A549 (cell line): ENCODE results near the gene NFE2. TPM values are rescaled to one million over a fixed set of nuclear protein-coding genes. Genes with fewer than 3 reads are reported as not detected.

ENCODE experiments used
- ATAC-seq, 2 experiments: fragments of 200-7000 bp in 1 of 2; fragments of >200 bp in 1 of 2; cut with Nextera tagmentation in 1 of 2; cut with Tn5 transposase in 1 of 2; 3 replicates each; pipeline versions ENCODE4 v1.8.0 to v1.9.1; 2018 to 2020; ENCODE audit warnings: mild to moderate bottlenecking in 1 of 2, moderate library complexity in 1 of 2
- CTCF ChIA-PET: fragments of 300-600 bp; sonication (Branson Sonifier 250); formaldehyde crosslinking; extraction: SDS; loops from one replicate; lab custom pipeline; 2021; ENCODE audit warnings: antibody characterized with exemption, inconsistent platforms; lab: Yijun Ruan, JAX
- POLR2A ChIA-PET: fragments of 350-600 bp; formaldehyde crosslinking; extraction: SDS; loops from one replicate; lab custom pipeline; 2021; ENCODE audit warnings: antibody characterized with exemption, inconsistent platforms; lab: Yijun Ruan, JAX
- DNase-seq, 2 experiments: peaks; one replicate each; pipeline versions ENCODE4 v3.0.0 to v3.0.0-alpha.2; 2011 to 2016; ENCODE audit warnings: low read depth in 1 of 2, low spot score in 1 of 2
- FAIRE-seq: peaks from 2 replicates; lab custom pipeline; 2011; peaks lifted over from hg19 to GRCh38; lab: Jason Lieb, UNC
- H3K27ac ChIP-seq, 2 experiments: fragments of >200 bp; sonication (Bioruptor Twin); formaldehyde crosslinking; 3 replicates each; pipeline ENCODE4 v1.5.1; 2016 to 2017
- H3K4me1 ChIP-seq: fragments of >200 bp; sonication (Bioruptor Twin); formaldehyde crosslinking; 3 replicates; pipeline ENCODE4 v1.6.1; 2016
- H3K4me2 ChIP-seq: fragments of >200 bp; sonication (Bioruptor Twin); formaldehyde crosslinking; 3 replicates; pipeline ENCODE4 v1.6.1; 2016
- H3K4me3 ChIP-seq: fragments of >200 bp; sonication (Bioruptor Twin); formaldehyde crosslinking; 3 replicates; pipeline ENCODE4 v1.5.1; 2016
- H3K9me3 ChIP-seq: fragments of >200 bp; sonication (Bioruptor Twin); formaldehyde crosslinking; 3 replicates; pipeline ENCODE4 v1.6.1; 2016
- ATOH8 ChIP-seq: fragments of 250-450 bp; sonication (Bioruptor Pico); IDR thresholded peaks from 2 replicates; pipeline ENCODE4 v1.5.0; 2020; ENCODE audit warnings: low read depth, mild to moderate bottlenecking, moderate library complexity
- BCL3 ChIP-seq: fragments of >200 bp; sonication (Bioruptor Twin); formaldehyde crosslinking; IDR thresholded peaks from 3 replicates; pipeline ENCODE4 v1.6.1; 2016
- CHD4 ChIP-seq: fragments of 200-600 bp; sonication (generic); IDR thresholded peaks from 2 replicates; pipeline ENCODE4 v1.6.1; 2016; ENCODE audit warnings: antibody characterized with exemption, mild to moderate bottlenecking, borderline replicate concordance
- EHF ChIP-seq: fragments of 250-450 bp; sonication (Bioruptor Pico); IDR thresholded peaks from 2 replicates; pipeline ENCODE4 v1.5.0; 2020; ENCODE audit warnings: mild to moderate bottlenecking
- EHMT2 ChIP-seq: fragments of 200-600 bp; sonication (generic); IDR thresholded peaks from 2 replicates; pipeline ENCODE4 v1.6.1; 2016; ENCODE audit warnings: antibody characterized with exemption, low read depth, mild to moderate bottlenecking, moderate library complexity
- ELK1 ChIP-seq: fragments of 150-350 bp; IDR thresholded peaks from 2 replicates; pipeline ENCODE4 v1.6.1; 2014; ENCODE audit warnings: low read depth, mild to moderate bottlenecking, low read length
- ESRRA ChIP-seq: fragments of 150-350 bp; IDR thresholded peaks from 2 replicates; pipeline ENCODE4 v1.6.1; 2014; ENCODE audit warnings: mild to moderate bottlenecking, low read length, borderline replicate concordance
- FOSL2 ChIP-seq, 2 experiments: fragments of 450-650 bp in 1 of 2; fragments of >200 bp in 1 of 2; sonication (Bioruptor Twin) in 1 of 2; formaldehyde crosslinking; IDR thresholded peaks; 2 replicates each; pipeline versions ENCODE4 v1.5.0 to v1.6.1; 2016 to 2020; ENCODE audit warnings: mild to moderate bottlenecking in 1 of 2, moderate library complexity in 1 of 2
- HEYL ChIP-seq: fragments of 250-450 bp; sonication (Bioruptor Pico); IDR thresholded peaks from 2 replicates; pipeline ENCODE4 v1.8.0; 2021; ENCODE audit warnings: mild to moderate bottlenecking, moderate library complexity
- HOXB13 ChIP-seq: fragments of 250-450 bp; sonication (Bioruptor Pico); IDR thresholded peaks from 2 replicates; pipeline ENCODE4 v1.5.0; 2020; ENCODE audit warnings: low read depth, mild to moderate bottlenecking, moderate library complexity
- JUNB ChIP-seq: fragments of >200 bp; sonication (Bioruptor Twin); formaldehyde crosslinking; IDR thresholded peaks from 2 replicates; pipeline ENCODE4 v1.6.1; 2016
- KDM1A ChIP-seq: fragments of 200-600 bp; sonication (generic); IDR thresholded peaks from 2 replicates; pipeline ENCODE4 v1.6.1; 2016; ENCODE audit warnings: low read depth, mild to moderate bottlenecking
- MAFK ChIP-seq: fragments of 450-650 bp; IDR thresholded peaks from 2 replicates; pipeline ENCODE4 v1.6.1; 2014; ENCODE audit not compliant: partially characterized antibody
- NFE2L2 ChIP-seq: fragments of 150-350 bp; conservative IDR thresholded peaks from 2 replicates; pipeline ENCODE4 v1.6.1; 2014; ENCODE audit warnings: low read length
- PBX3 ChIP-seq: IDR thresholded peaks from 2 replicates; pipeline ENCODE4 v1.6.1; 2012
- RFX5 ChIP-seq: fragments of 450-650 bp; IDR thresholded peaks from 2 replicates; pipeline ENCODE4 v1.7.1; 2014; ENCODE audit warnings: antibody characterized with exemption, mild to moderate bottlenecking, moderate library complexity
- TP53 ChIP-seq: fragments of 250-450 bp; sonication (Bioruptor Pico); IDR thresholded peaks from 2 replicates; pipeline ENCODE4 v1.5.0; 2021; ENCODE audit warnings: mild to moderate bottlenecking, moderate library complexity
- ZFP36 ChIP-seq: fragments of 450-650 bp; IDR thresholded peaks from 2 replicates; pipeline ENCODE4 v1.6.1; 2014; ENCODE audit warnings: borderline replicate concordance; ENCODE audit not compliant: partially characterized antibody
- WGBS: methylation state at CpG from one replicate; pipeline ENCODE4 v1.1.6; 2017; ENCODE audit errors: missing lambda C conversion rate; 5-methylcytosine and 5-hydroxymethylcytosine counted together
- polyA plus RNA-seq, 4 experiments: library from polyadenylated mRNA; depleted of rRNA in 3 of 4; stranded (reverse); fragments of >200 nt; fragmentation: RNase III in 1 of 4; extraction: RNeasy Plus Mini Kit Qiagen cat#74134 plus additional on column Dnase treatment in 1 of 4; gene quantifications; 2 replicates in 3 of 4; 3 replicates in 1 of 4; pipeline ENCODE4 v1.2.3, GENCODE V29; 2011 to 2017
- TF ChIP-seq, protein P1 (sequence below): fragments of 250-450 bp; sonication (Bioruptor Pico); IDR thresholded peaks from 2 replicates; pipeline ENCODE4 v1.5.0; 2021; ENCODE audit warnings: mild to moderate bottlenecking, moderate library complexity, borderline replicate concordance
- TF ChIP-seq, protein P2 (sequence below): fragments of 450-650 bp; IDR thresholded peaks from 2 replicates; pipeline ENCODE4 v1.6.1; 2014; ENCODE audit warnings: antibody characterized with exemption
- TF ChIP-seq, protein P3 (sequence below): IDR thresholded peaks from 2 replicates; pipeline ENCODE4 v1.6.1; 2012; ENCODE audit warnings: low read depth, borderline replicate concordance
- TF ChIP-seq, protein P4 (sequence below): fragments of >200 bp; sonication (Bioruptor Twin); formaldehyde crosslinking; IDR thresholded peaks from 2 replicates; pipeline ENCODE4 v1.6.1; 2016

The NFE2 gene
- polyA plus RNA-seq, 2 of the 4 experiments (the other 2 are of a cell fraction): 0.30 to 0.52 TPM

GRCh38 chr12:54337280-54337842 lies 36.5 kb upstream of the NFE2 start:
- Histone ChIP-seq H3K4me1 (0 out of 3 replicates have a peak, but pooled peaks cover 2% of the 10 kb centered on the region), H3K27ac (no peak overlapping the region)
- ATAC-seq (no peak), FAIRE-seq (no peak)
- TF ChIP-seq MAFK (peak; percentile 64), HOXB13 (CRISPR knock-in tag) (no peak)
- TF ChIP-seq, all 56 proteins: peak for 1
- no peak for DNase-seq
- H3K4me3 ChIP-seq: no peak overlapping the region
- H3K4me2 ChIP-seq: no peak overlapping the region
- ChIA-PET CTCF (interaction anchor here (1.0 to 8.3 kb wide), 20 partner anchors 10 to 118 kb away, joined by 3 to 125 read pairs (median 6); partner anchors contain the start of gene COPZ1), POLR2A (interaction anchor here (0.6 to 1.9 kb wide), 4 partner anchors 13 to 65 kb away, joined by 3 to 10 read pairs (median 4); partner anchors contain the start of genes COPZ1 and HNRNPA1)
- 97% methylated on average over 3 of the region's 3 CpGs for WGBS
- H3K9me3 ChIP-seq: no peaks in the 10 kb centered on the region

DNA sequence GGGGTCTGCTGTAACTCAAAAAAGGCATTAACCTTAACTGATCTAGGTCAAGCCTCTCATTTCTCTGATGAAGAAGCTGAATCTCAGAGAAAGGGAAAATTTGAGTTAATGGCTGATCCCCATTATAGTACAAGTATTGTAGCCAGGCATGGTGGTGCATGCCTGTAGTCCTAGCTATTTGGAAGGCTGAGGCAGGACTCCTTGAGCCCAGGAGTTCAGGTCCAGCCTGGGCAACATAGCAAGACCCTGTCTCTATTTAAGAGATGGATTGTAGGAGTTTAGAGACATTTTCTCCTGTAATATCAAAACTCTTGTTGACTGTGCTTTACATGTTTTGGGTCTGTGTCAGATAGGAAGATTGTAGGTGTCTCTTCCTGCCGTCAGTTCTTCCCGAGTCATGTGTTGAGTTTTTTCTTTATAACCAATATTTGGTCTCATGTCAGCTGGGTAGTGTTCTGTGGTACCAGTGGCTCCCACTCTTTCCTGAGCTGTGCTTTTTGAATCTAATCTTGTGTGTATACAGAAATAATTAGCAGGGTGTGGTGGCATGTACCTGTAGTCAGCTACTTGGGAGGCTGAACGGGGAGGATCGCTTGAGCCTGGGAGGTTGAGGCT lies 32.7 kb upstream of the NFE2 start:
- ATAC-seq: no peak
- POLR2A ChIA-PET: interaction anchor here (0.8 to 1.7 kb wide), 2 partner anchors 26 to 74 kb away, joined by 3 to 5 read pairs; no protein-coding TSS in a partner anchor
- no peak for DNase-seq
- H3K4me2 ChIP-seq: no peak overlapping the region
- peaks cover 27% of the 10 kb centered on the region for H3K4me1 ChIP-seq
- FAIRE-seq: no peak
- no peaks in the 10 kb centered on the region for H3K9me3 ChIP-seq
- no peak for TF ChIP-seq HEYL (CRISPR knock-in tag)
- TF ChIP-seq ATOH8: no peak
- no peak for TF ChIP-seq JUNB
- TF ChIP-seq ESRRA: no peak
- TF ChIP-seq CHD4: no peak
- no peak for TF ChIP-seq ELK1
- TF ChIP-seq EHMT2: no peak
- no peak for TF ChIP-seq FOSL2 (IDR thresholded peaks at IDR 0.05)
- TF ChIP-seq FOSL2 (CRISPR knock-in tag; IDR thresholded peaks at IDR 0.05): no peak
- TF ChIP-seq EHF (CRISPR knock-in tag): no peak
- no peak for TF ChIP-seq BCL3
- TF ChIP-seq, protein P1, sequence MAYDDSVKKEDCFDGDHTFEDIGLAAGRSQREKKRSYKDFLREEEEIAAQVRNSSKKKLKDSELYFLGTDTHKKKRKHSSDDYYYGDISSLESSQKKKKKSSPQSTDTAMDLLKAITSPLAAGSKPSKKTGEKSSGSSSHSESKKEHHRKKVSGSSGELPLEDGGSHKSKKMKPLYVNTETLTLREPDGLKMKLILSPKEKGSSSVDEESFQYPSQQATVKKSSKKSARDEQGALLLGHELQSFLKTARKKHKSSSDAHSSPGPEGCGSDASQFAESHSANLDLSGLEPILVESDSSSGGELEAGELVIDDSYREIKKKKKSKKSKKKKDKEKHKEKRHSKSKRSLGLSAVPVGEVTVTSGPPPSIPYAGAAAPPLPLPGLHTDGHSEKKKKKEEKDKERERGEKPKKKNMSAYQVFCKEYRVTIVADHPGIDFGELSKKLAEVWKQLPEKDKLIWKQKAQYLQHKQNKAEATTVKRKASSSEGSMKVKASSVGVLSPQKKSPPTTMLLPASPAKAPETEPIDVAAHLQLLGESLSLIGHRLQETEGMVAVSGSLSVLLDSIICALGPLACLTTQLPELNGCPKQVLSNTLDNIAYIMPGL (CRISPR knock-in tag): no peak
- TF ChIP-seq ZFP36: no peak
- H3K4me3 ChIP-seq: no peak overlapping the region
- 98% methylated on average over 4 of the region's 4 CpGs for WGBS
- CTCF ChIA-PET: interaction anchor here (0.7 to 8.3 kb wide), 14 partner anchors 9 to 114 kb away, joined by 3 to 125 read pairs (median 9); partner anchors contain the start of gene COPZ1
- H3K27ac ChIP-seq: no peak overlapping the region

DNA sequence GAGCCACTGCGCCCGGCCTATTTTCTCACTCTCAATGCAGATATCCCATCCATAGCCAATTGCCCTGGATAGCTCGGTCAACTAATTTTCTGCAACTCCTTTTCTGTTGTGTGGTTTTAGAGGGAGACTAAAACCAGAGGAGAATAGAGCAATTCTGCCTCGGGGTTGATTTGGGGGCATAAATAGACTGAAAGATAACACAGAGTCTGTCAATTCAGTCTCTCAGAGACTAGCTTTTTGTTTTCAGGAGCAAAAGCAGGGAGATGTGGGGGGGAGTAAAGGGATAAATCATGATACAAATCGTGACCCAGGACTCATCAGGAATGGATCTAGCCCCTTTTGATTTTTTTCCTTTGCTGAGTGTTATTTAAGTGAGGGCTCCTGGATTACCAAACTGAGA lies 30.6 kb upstream of the NFE2 start:
- CTCF ChIA-PET: interaction anchor here (1.7 to 8.3 kb wide), 4 partner anchors 28 to 48 kb away, joined by 3 to 125 read pairs (median 15); no protein-coding TSS in a partner anchor
- H3K4me1 ChIP-seq: peaks cover 48% of the 10 kb centered on the region
- no peak for ATAC-seq
- WGBS: 91% methylated on average over 5 of the region's 5 CpGs
- FAIRE-seq: no peak
- TF ChIP-seq PBX3: no peak
- no peak for TF ChIP-seq RFX5
- TF ChIP-seq, protein P2, sequence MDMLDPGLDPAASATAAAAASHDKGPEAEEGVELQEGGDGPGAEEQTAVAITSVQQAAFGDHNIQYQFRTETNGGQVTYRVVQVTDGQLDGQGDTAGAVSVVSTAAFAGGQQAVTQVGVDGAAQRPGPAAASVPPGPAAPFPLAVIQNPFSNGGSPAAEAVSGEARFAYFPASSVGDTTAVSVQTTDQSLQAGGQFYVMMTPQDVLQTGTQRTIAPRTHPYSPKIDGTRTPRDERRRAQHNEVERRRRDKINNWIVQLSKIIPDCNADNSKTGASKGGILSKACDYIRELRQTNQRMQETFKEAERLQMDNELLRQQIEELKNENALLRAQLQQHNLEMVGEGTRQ: no peak
- no peak for TF ChIP-seq KDM1A
- no peak for TF ChIP-seq TP53
- TF ChIP-seq, protein P3, sequence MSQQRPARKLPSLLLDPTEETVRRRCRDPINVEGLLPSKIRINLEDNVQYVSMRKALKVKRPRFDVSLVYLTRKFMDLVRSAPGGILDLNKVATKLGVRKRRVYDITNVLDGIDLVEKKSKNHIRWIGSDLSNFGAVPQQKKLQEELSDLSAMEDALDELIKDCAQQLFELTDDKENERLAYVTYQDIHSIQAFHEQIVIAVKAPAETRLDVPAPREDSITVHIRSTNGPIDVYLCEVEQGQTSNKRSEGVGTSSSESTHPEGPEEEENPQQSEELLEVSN: no peak
- TF ChIP-seq NFE2L2: no peak
- TF ChIP-seq, protein P4, sequence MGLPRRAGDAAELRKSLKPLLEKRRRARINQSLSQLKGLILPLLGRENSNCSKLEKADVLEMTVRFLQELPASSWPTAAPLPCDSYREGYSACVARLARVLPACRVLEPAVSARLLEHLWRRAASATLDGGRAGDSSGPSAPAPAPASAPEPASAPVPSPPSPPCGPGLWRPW: no peak
- TF ChIP-seq EHMT2: no peak
- no peak overlapping the region for H3K4me2 ChIP-seq
- no peak overlapping the region for H3K4me3 ChIP-seq
- no peak for DNase-seq
- no peak overlapping the region for H3K27ac ChIP-seq
- POLR2A ChIA-PET: interaction anchor here (1.2 kb wide), 1 partner anchor 51 kb away, joined by 3 read pairs; the partner anchor contains the start of genes CBX5 and HNRNPA1
- H3K9me3 ChIP-seq: no peaks in the 10 kb centered on the region
